Measurements from ENCODE around the gene SLC30A10.
"Not testable (repeated sequence)": the region's sequence is repeated elsewhere in the genome, so short reads cannot be mapped to it uniquely, and the experiment has no call there.

SLC30A10 gene

DNA sequence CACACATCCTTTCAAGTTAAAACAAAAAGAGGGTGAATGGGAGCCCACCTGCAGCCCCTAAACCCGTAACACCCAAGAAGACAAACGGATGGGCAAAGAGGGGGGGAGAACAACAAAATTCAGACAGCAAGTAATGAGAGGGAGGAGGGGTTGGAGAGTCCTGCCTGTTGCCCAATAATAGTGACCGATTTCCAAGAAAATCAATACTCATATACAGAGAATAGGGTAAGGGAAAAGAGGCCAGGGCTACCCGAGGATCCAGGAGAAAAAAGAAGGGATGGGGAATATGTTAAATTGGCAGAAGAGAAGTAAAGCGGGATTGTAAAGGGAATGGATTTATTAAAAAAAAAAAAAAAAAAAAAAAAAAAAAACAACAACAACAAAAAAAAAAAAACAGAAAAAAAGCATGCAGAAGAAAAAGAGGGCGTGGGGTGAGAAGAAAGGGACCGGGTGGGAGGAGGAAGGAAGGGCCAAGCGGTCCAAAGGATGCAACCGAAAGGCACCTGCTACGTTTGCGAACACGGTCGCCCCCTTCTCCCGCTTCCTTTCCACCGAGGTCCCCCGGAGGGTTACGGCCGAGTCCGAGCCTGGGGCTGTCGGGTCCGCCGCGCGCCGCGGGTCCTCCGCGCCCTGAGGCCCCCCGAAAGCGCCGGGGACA is 930 bp downstream of the SLC30A10 start:
- no peak for DNase-seq (ENCODE audit: low spot score)

GRCh38 chr1:219926363-219926998 is 1.9 kb downstream of the SLC30A10 start:
- DNase-seq (ENCODE audit: low spot score): no peak

- no peak for DNase-seq (ENCODE audit: low spot score)
Observed at GRCh38 chr1:219924342-219924741, 4.0 kb downstream of the SLC30A10 start.

- DNase-seq (ENCODE audit: low spot score): no peak
Observed at GRCh38 chr1:219917851-219918466, 10.4 kb downstream of the SLC30A10 start.

DNA sequence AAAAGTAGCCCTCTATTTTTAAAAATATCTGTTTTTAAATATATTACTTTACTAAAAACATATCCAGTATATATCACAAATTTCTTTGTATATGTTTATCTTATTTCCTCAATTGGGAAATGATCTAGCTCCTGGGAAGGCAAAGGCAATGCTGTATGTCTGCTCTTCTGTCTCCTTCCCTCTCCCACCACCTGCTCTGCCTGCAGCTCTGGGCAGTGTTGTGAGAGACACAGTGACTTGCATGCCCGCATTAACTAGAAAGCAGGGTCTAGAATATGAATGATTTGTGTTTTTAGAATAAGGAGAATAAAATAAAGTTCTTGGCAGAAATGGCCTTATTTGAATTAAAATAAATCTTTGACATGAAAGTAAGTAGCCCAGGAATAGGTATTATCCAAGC is 11.1 kb downstream of the SLC30A10 start:
- no peak for DNase-seq (ENCODE audit: low spot score)

DNA sequence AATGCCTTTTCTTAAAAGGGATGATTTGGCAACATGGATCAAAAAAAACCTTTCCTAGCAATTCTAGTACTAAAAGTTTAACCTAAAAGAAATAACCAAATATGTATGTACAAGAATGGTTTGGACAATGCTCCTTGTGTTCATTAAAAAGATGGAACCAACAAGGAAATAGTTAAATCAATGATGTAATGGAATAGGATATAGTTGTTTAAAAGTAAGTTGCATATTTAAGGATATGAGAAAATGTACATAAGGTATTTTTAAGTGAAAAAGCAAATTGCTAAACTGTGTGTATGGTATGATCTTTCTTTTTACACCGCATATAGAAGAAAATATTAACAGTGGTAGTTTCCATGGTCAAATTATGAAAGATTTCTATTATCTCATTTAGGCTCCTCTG is 12.1 kb downstream of the SLC30A10 start:
- no peak for DNase-seq (ENCODE audit: low spot score)

DNA sequence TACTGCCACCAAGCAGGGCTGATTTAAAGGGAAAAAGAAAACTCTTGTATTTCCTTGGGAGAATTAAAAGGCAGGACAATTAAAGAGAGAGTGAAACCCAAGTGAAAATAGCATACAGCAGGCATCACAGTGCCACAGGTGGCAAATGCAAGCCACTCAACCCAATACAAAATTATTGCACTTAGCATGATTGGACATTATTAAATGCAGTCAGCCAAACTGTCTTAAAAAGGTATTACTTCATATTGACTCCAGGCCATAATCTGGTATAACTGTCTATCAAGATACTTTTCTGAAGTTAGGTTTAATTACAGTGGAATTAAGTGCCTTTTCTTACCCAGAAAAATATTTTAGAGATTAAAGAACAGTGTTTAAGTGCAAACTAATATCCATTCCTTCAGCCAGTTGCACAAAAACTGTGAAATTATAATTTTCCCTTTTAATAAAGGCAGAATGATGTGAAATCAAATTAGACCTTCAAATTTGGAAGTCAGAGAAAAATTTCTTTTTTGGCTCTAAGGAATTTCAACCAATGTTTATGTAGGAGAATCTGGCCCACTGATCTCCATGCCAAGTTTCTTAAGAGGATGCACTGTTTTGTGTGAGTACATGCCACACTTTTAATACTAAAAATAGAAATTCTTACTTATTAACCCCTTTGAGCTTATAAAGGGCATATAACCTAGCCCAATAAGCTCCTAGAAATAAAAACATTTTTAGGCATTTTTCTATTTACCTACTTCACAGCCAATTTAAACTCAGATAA is 15.2 kb downstream of the SLC30A10 start:
- no peak for DNase-seq (ENCODE audit: low spot score)

DNA sequence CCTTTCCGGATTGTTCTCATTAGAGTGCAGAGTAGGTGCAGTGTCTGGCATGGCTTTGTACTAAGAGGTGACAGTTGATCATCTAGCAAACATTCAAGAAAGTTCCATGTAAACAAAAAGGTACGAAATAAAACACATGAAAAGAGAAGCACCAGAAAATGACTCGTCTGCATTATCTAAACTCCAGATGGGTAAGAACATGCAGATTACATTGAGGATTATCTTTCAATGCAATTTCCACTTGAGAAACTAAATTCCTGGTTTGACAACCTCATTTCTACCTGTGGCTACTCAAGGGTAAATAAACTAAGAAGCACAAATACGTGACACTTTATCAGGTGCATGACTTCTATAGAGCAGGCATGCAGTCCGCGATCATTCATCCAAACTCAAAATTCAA is 17.6 kb downstream of the SLC30A10 start:
- no peak for DNase-seq (ENCODE audit: low spot score)

DNA sequence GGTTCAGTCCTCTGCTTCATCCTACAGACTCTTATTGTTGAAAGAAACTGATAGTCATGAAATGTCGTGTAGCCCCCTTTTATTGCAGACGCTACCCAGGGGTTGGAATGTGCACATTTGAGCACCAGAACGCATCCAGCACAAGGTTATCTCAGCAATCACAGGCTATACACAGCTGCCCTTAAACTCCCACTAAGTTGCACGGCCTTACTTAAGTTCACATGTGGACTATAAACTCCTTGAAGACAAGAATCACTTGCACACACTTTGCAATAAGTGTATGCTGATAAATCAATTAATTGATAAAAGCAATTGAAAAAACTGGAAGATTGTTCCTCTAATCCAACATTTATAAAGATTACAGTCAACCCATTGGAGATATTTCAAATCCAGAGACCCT is 18.9 kb downstream of the SLC30A10 start:
- DNase-seq (ENCODE audit: low spot score): no peak

- no peak for DNase-seq (ENCODE audit: low spot score)
Observed at GRCh38 chr1:219908170-219908569, 20.2 kb downstream of the SLC30A10 start.

DNA sequence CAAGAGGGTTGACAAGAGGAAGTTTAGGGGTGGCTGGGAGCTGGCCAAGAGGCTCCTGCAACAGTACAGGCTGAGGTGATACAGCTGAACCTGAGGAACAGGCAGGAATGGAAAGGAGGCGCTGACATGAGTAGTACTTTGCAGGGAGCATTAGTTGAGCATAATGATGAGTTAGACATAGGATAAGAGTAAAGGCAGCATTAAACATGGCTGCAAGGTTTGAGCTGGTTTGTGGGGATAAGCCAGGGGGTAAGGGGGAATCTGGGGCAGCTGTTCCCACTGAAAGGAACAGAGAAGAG is 20.6 kb downstream of the SLC30A10 start:
- DNase-seq (ENCODE audit: low spot score): no peak

DNA sequence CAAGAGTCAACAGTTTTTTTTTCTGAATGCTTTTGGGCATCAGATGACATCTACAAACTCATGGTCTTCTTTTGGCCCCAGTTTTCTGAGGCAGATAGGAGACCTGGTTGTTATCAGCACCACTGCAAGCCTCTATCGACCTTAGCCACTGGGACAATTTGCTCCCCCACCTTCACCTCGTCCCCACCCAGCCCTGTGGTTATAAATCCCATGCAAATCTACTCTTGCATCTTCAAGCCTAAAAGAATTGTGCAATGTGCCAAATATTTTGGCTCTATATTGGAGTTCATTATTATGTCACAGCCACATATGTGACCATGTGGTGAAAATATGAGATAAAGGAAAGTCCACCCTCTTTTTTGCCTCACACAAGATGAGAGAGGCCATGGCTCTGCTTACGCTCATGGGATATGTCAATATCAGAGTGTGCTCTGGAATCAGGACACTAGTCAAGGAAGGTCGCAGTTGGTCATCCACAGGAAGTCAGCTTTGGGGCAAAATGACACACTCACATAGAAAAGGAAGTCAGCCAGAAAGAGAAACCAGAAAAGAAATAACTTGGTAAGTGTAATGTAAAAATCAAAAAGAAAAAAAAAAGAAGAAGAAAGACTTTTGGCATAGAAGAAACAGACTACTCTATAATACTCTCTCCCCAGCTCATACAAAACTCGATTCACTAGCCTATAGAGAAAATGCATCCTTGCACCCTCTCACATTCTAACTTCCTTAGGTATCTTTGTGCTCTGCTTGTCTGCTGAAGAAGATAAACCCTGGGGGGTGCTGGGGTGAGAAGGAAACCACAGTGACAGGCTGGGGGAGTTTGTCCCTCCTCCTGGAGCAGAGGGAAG is 21.2 kb downstream of the SLC30A10 start:
- DNase-seq (ENCODE audit: low spot score): no peak

DNA sequence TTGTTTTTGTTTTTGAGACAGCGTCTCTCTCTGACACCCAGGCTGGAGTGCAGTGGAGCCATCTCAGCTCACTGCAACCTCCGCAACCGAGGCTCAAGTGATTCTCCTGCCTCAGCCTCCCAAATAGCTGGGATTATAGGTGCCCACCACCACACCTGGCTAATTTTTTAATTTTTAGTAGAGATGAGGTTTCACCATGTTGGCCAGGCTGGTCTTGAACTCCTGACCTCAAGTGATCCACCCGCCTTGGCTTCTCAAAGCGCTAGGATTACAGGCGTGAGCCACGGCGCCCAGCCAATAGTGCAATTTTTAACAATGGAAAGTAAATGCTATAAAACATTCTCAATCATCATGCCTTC is 21.8 kb downstream of the SLC30A10 start:
- DNase-seq (ENCODE audit: low spot score): not testable (repeated sequence)

DNA sequence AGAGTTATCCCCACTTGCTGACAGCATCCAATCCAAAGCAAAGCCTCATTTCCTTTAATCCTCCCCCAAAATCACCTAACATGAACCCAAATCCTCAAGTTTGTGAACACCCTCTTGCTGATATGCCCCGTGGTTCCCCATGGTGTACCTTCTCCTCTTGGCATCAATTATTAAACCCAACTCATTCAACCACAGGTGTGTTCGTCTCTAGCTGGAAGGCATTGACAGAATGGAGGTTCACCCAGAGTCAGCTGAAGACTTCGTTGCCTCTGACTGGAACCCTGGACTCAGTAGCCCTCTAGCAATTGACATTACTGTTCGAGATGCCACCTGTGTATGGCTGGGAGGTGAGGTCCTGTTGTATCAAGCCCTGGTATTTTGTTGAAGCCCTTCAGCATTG is 22.8 kb downstream of the SLC30A10 start:
- DNase-seq (ENCODE audit: low spot score): no peak

- DNase-seq (ENCODE audit: low spot score): no peak
Observed at GRCh38 chr1:219904934-219905333, 23.4 kb downstream of the SLC30A10 start.

DNA sequence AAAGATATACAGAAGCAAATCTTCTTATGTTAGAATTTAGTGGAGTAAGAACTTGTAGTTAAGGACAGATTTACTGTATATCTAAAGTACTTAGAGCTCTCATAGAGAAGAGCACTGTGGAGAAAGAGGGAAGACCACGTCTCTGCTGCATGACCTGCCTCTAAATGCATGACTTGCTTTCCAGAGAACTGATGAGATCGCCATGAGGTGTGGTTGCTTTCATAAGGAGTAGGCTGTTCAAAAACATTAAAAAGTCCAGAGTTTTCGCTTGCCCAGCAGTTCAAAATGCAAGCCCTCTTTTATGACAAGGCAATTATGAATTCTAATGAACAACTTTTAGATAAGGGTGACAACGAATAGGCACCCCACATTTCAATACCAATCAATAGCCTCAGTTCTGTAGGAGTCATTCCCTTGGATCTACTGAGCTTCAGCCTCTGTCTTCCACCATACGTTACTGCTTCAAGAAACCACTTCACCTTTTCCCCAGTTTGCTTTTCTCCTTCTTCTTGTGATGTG is 24.9 kb downstream of the SLC30A10 start:
- no peak for DNase-seq (ENCODE audit: low spot score)

GRCh38 chr1:219902951-219903350 is 25.4 kb downstream of the SLC30A10 start:
- no peak for DNase-seq (ENCODE audit: low spot score)

GRCh38 chr1:219900882-219901281 is 27.5 kb downstream of the SLC30A10 start:
- DNase-seq (ENCODE audit: low spot score): no peak

DNA sequence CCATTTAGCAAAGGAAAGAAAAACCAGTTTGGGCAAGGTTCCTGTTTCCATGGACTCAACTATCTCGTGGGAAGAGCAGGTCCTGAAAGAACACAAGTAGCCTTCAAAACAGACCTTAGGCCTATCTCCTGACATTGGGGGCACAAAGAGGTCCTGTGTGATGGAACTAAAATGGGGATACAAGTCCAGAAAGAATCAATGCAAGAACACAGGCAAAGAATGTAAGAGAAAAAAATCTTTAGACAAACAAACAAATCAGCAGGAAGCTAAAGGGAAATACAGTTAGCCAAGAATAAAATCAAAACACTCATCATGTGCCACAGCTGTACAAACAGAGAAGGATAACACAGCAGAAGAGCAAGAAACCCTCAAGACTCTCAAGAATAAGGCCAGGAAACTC is 28.2 kb downstream of the SLC30A10 start:
- DNase-seq (ENCODE audit: low spot score): no peak

GRCh38 chr1:219898375-219898774 is 30.0 kb downstream of the SLC30A10 start:
- DNase-seq (ENCODE audit: low spot score): no peak

DNA sequence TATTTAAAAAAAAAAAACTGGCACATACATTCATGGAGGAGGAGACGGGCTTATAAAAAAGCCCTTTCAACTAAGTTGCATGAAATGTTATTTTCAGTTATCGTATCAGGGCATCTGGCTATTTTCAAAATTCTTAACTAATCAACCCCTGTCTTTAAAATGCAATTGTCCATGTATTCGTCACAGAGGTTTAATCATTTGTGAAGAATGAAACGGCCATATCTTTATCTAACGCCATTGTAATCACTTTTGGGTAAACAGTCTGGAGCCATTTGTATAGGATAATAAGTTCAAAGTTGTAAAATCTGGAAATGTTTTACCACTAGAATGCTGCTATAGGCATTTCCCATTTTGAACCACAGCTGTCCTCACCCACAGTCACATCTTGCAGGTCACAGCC is 30.4 kb downstream of the SLC30A10 start:
- no peak for DNase-seq (ENCODE audit: low spot score)

DNA sequence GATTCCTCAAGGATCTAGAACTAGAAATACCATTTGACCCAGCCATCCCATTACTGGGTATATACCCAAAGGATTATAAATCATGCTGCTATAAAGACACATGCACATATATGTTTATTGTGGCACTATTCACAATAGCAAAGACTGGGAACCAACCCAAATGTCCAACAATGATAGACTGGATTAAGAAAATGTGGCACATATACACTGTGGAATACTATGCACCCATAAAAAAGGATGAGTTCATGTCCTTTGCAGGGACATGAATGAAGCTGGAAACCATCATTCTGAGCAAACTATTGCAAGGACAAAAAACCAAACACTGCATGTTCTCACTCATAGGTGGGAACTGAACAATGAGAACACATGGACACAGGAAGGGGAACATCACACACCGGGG is 36.1 kb downstream of the SLC30A10 start:
- not testable (repeated sequence) for DNase-seq (ENCODE audit: low spot score)
